GM21717 (cell line): ENCODE data around the gene TMOD4.
"Not testable (repeated sequence)": the region's sequence is repeated elsewhere in the genome, so short reads cannot be mapped to it uniquely, and the experiment has no call there.

Experiments
- ATAC-seq: cut with Tn5 transposase; IDR thresholded peaks from one replicate; pipeline ENCODE4 v1.9.1; 2021; ENCODE audit warnings: mild to moderate bottlenecking, moderate library complexity; ENCODE audit not compliant: unreplicated experiment

The TMOD4 gene

DNA sequence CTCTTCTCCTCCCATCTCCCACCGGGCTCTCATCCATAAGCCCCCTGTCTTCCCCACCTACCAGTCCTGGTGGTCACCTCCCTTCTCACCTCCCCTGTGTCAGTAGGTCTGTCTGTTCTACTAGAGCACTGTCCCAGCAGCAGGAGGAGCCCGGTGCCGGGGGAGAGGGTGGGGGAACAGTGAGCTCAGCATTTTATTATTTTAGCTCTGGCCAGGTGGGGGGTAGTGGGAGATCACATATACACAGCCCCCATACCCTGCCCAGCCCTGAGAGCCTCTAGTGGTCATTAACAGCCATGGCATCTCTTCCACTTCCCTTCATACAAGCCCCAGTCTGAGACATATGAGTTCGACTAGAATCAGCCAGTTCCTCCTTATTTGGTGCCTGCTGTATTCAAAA, at the start of gene TMOD4:
TMOD4 (minus strand) TSS at position 119 of the 400 bp plus-strand sequence. CDS start 1,106 bp downstream, outside the sequence.
- ATAC-seq = no peak

DNA sequence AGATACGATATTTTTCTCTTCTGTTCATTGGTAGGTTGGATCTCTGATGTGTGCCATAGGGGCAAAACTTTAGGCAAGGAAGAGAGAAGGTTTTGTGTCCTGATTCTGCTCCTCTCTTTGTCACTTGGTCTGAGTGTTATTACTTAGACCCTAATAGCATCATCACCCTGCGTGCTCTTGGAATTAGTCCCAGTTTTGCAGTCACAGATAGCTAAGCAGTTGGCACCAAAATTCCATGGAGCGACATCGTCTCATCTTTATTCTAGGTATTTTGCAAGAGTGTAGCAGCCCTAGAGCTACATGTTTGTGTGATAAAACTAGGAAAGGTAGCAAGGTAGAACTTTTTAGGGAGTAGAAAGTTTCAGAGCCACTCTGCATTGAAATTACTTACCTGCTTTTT, 46.3 kb upstream of the TMOD4 start:
- ATAC-seq = no peak

DNA sequence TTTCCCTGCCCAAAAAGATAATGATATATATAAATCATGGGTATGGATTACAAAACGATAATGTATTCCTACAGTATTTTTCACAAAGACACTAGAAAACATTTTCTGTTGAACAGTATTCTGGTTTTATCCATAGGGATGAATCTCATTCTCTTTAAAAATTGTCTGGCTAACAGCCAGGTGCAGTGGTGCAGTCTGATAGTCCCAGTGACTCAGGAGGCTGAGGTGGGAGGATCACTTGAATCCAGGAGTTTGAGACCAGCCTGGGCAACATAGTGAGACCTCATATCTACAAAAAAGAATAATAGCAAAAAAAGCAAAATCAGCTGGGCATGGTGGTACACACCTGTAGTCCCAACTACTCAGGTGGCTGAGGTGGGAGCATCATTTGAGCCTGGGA, 45.8 kb upstream of the TMOD4 start:
- no peak for ATAC-seq

DNA sequence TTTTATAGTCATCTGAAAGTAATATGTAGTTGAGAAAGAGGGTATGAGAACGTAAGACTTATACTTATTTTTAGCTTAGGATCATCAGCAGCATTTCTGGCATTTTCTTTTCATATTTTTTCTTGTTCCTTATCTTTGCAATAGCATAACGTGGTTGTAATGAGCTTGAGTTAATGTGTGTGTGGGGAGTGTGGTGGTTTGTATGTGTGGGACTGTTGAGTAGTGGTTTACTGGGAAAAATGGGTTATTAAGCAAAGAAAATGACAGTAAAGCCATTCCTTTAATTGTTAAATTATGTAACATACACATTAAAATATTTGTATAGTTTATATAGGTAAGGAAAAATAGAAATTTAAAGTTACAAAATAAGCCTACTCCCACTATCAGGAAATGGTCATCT, 37.8 kb upstream of the TMOD4 start:
- ATAC-seq = no peak

DNA sequence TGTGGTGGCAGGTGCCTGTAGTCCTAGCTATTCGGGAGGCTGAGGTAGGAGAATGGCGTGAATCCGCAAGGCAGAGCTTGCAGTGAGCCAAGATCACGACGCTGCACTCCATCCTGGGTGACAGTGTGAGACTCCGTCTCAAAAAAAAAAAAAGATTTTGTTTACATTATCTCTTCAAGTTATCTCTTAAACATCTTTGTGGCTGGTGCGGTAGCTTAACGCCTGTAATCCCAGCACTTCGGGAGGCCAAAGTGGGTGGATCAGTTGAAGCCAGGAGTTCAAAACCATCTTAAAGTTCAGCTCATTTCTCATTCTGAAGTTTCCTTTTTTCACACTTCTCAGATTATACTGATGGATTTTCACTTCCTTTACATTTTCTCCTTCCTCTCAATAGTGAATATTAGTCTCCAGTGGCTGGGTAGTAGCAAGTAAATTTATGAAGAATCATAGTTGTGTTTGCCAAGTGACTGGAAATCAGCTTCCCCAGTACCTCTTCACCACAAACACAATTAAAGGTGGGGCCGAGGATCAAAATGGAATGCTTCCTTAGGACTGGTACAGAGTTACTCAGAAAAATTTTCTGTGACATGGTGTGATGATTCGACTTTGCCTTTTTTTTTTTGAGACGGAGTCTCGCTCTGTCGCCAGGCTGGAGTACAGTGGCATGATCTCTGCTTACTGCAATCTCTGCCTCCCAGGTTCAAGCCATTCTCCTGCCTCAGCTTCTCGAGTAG, 36.4 kb upstream of the TMOD4 start:
- ATAC-seq = no peak

DNA sequence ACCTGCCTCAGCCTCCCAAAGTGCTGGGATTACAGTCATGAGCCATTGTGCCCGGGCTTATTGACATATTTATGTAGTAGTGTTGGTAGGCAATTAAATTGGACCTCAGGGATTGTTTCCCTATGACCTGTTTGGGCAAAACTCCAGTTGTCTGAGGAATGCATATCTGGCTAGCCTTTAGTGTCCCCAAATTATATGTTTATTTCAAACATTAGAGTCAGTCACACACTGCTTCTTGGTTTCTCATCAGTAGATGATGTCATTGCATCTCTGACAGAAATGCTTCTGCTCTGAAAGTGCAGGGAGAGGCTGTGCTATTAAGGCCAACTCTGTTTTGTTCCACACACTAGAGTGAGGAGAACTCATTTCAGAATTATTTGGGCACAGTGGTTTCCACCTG, 35.0 kb upstream of the TMOD4 start:
- ATAC-seq = no peak

DNA sequence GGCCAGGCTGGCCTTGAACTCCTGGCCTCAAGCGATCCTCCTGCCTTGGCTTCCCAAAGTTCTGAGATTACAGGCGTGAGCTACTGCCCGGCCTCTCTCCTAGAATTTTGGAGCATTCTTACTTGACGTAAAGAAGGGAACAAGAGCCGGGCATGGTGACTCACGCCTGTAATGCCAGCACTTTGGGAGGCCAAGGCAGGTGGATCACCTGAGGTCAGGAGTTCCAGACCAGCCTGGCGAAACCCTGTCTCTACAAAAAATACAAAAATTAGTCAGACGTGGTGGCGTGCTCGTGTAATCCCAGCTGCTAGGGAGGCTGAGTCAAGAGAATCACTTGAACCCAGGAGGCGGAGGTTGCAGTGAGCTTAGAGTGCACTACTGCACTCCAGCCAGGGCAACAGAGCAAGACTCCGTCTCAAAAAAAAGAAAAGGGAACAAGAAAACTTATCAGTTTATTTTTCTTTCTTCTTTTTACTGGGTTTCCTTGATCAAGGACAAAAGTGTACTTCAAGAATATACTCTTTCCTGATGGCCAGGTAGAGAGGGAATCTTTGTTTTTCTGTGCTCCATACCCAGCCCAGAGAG, 29.7 kb upstream of the TMOD4 start:
- ATAC-seq = not testable (repeated sequence)

DNA sequence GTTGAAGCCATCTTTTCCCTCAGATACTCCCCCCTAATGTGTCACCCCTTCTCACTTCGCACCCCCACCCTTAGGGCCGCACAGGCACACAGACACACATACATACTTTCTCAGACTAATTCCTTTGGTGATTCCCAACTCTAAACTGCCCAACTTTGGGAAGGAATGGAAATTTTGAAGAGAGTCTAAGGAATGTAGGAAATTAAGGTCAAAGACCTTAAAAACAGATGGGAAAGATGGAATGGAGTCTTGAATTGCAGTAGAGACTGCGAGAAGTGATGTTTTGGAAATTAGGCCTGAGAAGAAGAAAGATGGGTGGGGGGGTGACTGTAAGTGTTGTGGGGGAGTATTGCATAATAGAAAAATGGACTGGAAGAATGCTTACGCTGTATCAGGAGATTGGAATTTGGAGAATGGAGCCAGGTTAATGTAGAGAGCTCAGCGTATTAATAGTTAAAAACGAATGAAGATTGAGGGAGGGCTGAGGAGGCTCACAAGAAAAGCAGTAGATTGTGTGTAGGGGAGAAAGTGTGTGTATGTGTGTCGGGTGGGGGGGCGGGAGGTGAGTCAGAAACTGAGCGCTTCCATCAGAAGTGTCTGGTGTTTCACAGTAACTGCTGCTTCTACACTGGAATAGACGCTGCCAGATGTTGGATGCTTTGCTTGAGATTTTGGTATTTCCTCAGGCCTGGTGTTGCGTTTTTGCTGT, 24.2 kb upstream of the TMOD4 start:
- no peak for ATAC-seq

DNA sequence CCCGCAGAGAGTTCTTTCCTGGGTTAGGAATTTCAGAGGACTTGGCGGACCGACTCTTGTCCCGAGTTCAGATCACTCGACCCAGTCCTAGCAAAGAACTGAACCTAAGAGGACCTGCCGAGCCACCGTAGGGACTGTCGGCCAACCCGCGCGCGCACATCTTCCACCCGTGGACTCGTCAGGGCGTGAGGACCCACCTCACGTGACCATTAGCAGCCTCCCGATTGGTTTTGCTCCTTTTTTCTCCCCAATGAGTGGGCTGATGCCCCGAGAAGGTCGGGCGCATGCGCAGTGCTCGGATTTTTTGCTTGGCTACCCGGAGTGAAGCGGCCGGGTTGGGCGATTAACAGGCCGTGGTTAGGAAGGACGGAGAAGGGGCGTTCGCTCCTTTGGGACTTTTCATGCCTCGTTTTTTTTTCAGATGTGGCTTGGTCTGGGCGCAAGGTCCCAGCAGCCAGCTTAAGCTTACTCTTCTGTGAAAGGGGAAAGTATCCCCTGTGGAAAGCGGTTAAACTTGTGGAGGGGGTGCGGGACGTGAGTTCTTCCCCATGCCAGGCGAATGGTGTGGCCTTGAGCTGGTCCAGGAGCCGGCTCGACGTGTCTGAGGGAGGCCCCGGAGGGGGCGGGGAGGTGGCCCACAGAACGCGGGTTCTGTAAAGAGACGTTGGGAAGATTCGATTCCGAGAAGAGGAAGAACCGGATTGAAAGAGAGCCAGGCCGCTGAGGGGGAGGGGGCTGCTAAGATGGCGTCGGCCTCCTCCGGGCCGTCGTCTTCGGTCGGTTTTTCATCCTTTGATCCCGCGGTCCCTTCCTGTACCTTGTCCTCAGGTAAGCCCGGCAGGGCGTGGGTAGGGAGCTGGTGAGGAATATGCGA, 22.7 kb upstream of the TMOD4 start, which contains the start of gene PIP5K1A:
PIP5K1A (plus strand) TSS at position 299 of the 874 bp plus-strand sequence; CDS start at position 744, 445 bp downstream.
- ATAC-seq = peak; percentile 74

DNA sequence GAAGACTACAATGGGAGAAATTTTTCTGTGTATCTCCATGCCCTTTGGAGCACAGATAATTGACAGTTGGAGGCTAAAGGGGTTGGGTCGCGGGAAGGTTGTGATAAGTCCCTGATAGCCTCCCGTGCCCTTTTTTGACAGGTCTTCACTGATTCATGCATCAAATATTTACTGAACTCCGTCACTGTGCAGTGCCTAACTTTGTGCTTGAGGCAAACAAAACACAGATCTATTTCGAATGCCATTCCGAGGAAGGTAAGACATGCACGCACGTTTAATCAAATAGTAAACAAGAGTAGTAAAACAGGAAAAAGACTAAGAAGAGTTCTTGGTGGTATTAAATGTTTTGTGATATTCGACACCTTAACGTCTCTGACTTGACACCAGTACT, 22.1 kb upstream of the TMOD4 start:
- no peak for ATAC-seq

DNA sequence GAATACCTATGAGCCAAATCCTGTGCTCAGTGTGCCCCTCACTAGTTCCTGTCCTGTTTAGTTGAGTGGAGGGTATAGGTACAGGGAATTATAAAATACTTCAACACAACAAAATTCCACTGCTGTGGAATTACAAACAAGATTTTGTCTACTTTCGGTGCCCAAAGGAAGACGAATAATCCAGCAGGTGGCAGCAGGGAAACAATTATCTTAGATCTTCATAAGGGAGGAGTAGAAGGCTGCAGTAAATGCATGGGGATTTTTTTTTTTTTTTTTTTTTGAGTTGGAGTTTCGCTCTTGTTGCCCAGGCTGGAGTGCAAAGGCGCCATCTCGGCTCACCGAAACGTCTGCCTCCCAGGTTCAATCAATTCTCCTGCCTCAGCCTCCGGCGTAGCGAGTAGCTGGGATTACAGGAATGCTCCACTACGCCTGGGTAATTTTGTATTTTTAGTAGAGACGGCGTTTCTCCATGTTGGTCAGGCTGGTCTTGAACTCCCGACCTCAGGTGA, 20.6 kb upstream of the TMOD4 start:
- no peak for ATAC-seq

DNA sequence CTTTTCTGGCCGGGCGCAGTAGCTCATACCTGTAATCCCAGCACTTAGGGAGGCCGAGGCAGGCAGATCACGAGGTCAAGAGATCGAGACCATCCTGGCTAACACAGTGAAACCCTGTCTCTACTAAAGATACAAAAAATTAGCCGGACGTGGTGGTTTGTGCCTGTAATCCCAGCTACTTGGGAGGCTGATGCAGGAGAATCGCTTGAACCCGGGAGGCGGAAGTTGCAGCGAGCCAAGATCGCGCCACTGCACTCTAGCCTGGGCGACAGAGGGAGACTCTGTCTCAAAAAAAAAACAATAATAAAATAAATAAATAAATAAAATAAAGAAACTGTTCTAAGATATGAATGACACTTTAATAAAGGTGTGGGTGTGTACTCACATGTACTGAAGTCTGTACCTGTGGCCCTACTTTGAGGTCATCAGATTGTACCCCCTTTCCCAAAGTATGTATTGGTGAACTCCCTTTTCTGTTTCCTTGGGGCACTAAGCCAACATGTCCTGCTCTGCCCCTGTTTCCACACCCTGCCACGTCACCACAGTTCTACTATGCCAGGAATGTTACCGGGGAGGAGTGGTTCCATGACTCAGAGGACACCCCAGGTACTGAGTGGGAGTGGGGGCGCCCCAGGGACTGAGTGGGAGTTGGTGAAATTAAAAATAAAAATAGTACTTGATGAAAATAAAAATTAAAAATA, 19.3 kb upstream of the TMOD4 start:
- not testable (repeated sequence) for ATAC-seq

DNA sequence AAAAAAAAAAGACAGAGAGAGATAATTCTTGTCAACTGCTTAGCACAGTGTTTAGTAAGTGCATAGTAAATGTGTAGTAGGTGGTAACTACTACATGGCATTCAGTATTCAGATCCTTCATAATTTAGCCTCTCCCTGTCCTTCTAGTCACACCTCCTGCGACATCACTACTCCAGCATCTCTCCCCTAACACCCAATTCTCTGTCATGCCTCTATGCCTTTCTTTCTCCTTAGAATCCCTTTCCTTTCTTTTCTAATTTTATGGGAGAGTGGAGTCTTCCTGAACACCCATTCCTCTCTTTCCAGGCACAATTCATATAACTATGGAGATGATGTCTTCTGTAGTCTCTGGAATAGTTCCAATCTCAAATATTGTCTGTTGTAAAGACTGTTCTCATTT, 18.1 kb upstream of the TMOD4 start:
- ATAC-seq = no peak

DNA sequence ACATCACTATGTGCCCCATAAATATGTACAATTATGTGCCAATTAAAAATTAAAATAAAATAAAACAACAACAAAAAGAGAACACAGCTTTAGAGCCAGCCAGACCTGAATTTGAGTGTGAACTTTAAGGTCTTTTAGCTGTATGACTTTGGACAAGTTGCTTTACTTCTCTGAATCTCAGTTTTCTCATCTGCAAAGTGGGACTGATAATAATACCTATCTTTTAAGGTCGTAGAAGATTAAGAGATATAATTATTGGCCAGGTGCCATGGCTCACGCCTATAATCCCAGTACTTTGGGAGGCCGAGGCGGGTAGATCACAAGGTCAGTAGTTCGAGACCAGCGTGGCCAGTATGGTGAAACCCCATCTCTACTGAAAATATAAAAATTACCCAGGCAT, 17.5 kb upstream of the TMOD4 start:
- ATAC-seq = no peak

DNA sequence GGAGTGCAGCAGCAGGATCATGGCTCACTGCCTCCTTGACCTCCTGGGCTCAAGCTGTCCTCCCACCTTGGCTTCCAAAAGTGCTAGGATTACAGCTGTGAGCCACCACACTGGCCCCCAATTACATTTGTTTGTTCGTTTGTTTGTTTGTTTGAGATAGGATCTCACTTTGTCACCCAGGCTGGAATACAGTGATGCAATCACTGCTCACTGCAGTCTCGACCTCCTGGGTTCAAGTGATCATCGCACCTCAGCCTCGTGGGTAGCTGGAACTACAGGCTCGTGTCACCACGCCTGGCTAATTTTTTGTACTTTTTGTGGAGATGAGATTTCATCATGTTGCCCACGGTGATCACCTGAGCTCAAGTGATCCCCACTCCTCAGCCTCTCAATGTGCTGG, 16.3 kb upstream of the TMOD4 start:
- ATAC-seq = no peak

DNA sequence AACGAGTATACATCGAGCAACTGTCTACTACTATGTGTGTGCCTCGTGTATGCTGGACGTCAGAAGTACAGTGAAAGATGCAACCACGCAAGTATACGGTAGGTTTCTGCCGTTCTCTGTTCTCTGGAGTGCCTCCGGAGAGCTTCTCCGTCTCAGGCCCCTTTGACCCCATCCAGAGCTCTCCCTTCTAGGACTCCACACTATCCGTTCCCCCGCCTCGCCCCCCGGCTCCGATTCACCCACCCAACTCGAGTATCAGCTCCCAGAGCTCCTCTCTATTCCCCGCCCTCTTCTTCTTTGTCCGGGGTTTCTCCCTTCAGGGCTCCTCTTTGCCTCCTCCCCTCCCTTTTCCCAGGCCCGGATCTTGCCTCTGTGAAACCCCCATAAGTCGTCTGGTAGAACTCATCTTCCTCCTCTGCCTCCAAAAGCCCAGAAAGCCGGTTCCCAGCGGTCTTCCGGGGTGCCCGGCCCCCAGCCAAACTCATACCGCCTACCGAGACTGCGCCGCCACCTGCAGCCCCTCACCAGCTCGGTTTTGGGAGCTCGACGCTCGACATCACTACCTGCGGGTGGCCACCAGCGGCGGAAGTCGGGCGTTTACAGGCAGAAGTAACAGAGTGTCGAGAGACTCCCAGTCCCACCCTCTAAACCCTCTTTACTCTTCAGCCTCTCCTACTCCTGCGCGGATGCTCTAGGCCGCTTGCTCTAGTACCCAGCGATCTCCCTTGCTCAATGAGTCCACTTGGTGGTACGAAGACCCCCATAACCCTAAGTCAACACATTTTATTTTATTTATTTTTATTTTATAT, 14.1 kb upstream of the TMOD4 start, which contains the start of gene VPS72:
VPS72 (minus strand) TSS at position 561 of the 809 bp plus-strand sequence; CDS start at position 485, 76 bp downstream.
- peak; percentile 76 for ATAC-seq

DNA sequence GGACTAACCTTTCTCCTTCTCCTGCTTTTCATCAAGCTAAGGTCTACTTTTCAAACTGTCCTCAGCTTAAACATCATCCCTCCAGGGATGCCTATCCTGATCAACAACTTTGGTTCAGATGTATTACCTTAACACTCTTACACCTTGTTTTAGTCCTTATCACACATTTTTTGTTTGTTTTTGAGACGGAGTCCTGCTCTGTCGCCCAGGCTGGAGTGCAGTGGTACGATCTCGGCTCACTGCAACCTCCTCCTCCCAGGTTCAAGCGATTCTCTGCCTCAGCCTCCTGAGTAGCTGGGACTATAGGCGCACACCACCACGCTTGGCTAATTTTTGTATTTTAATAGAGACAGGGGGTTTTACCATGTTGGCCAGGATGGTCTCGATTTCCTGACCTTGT, 12.9 kb upstream of the TMOD4 start:
- ATAC-seq = not testable (repeated sequence)

DNA sequence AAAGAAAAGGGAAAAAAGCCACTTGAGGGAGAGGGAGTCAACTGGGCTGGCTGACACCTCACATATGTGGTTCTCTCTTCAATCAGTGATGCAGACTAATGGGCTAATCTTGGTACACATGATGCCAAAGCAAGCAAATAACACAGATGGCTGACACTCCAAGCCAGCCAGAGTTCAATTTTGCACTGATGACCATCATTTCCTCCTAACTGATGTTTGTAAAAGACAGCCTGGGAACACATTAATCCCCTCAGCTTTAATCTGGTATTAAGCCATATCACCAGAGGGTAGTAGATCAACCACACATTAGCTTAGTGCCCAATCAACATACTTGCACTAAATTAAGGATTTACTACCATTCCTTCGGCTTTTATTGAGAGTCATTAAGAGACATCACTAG, 11.4 kb upstream of the TMOD4 start:
- no peak for ATAC-seq

DNA sequence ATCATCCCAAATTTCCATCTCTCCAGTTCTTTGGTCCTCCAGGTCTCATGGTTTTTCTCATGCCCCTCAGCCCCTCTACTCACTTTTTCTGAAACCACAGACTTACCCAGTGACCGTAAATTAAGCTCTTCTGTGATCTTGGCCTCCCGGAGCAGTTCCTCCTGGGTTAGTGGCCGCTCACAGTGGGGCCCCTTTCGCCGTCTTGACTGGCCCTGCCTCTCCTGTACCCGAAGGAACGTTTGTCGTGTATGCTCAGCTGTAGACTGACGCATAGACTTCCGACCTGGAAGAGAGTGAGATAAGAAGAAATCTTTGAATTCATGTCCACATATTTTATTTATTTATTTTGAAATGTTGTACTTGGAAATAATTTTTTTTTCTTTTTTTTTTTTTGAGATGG, 8.4 kb upstream of the TMOD4 start:
- no peak for ATAC-seq
